Right cardiac atrium (tissue), 5 donors: ENCODE data around the gene C1orf198. TPM values are rescaled to one million over a fixed set of nuclear protein-coding genes. Genes with fewer than 3 reads are reported as not detected.
A peak's percentile ranks its signal among the peaks of the same experiment; 100 is the strongest.
"Not testable (repeated sequence)": the region's sequence is repeated elsewhere in the genome, so short reads cannot be mapped to it uniquely, and the experiment has no call there.

ENCODE experiments used
- ATAC-seq, 2 donors: fragments of 200-7000 bp; cut with Tn5 transposase; one replicate each; pipeline versions ENCODE4 v1.8.0 to v1.9.1; 2020; ENCODE audit warnings: moderate library complexity in 2 of 2, mild to moderate bottlenecking in 1 of 2
- DNase-seq, 3 donors: peaks; one replicate each; pipeline ENCODE4 v3.0.0-alpha.2; 2020
- H3K27ac ChIP-seq: one replicate; pipeline ENCODE4 v1.5.1; 2013; ENCODE audit warnings: mild to moderate bottlenecking, low read length, control low read depth, moderate library complexity
- H3K27me3 ChIP-seq: one replicate; pipeline ENCODE4 v1.6.1; 2013; ENCODE audit not compliant: control insufficient read depth, insufficient read depth
- H3K4me1 ChIP-seq: one replicate; pipeline ENCODE4 v1.6.1; 2013; ENCODE audit warnings: low read length; ENCODE audit not compliant: control insufficient read depth, insufficient read depth
- H3K4me3 ChIP-seq: one replicate; pipeline ENCODE4 v1.5.1; 2013; ENCODE audit warnings: low read length, control low read depth
- H3K9me3 ChIP-seq: one replicate; pipeline ENCODE4 v1.6.1; 2013; ENCODE audit warnings: low read length; ENCODE audit not compliant: control insufficient read depth
- WGBS: extraction: QIAGEN DNeasy Blood & Tissue Kit; methylation state at CpG from one replicate; pipeline ENCODE4 v1.1.7; 2013; 5-methylcytosine and 5-hydroxymethylcytosine counted together
- intact Hi-C, 4 donors: fragments of 100-400 bp; cut with DNase I; formaldehyde crosslinking; loops; one replicate each; pipeline versions ENCODE4 v1.11.0 to v1.14.0; 2022 to 2023
- polyA plus RNA-seq: library from polyadenylated mRNA; stranded (reverse); fragments of 200-250 nt; gene quantifications from one replicate; pipeline ENCODE4 v1.2.3, GENCODE V29; 2013
- total RNA-seq, 4 donors: library from RNA; stranded (reverse); fragmentation: NEBNext Ultra II Directional; extraction: Animal tissue kit (Norgen Biotek cat#: 25700); gene quantifications; one replicate each; pipeline ENCODE4 v1.2.1, GENCODE V29; 2021
- donor health status: healthy with polysubstance abuse.
- donor health status: DM: no; HTN: yes; CAD: no.
- donor health status: DM: no; HTN: no; CAD: no.
- donor health status: DM: no; HTN: yes; CAD: no; lungs with severe emphysema.
- donor health status: DM: yes; HTN: yes; CAD: no.

The C1orf198 gene
- total and polyA plus RNA-seq, 5 donors: 36.1 to 69.9 (median 54.7) TPM

- no peak for ATAC-seq
- 81% methylated on average over 3 of the region's 3 CpGs for WGBS
- H3K27me3 ChIP-seq: no peaks in the 10 kb centered on the region
- intact Hi-C loops: no loop called here
- DNase-seq: no peak
- H3K4me1 ChIP-seq: peaks cover 23% of the 10 kb centered on the region
- H3K9me3 ChIP-seq: peaks cover 2% of the 10 kb centered on the region
- H3K27ac ChIP-seq: peak overlapping the region; percentile 68
- no peak overlapping the region for H3K4me3 ChIP-seq
Measured at GRCh38 chr1:230848235-230848634, 20.1 kb downstream of the C1orf198 start.

GRCh38 chr1:230845184-230845583, 23.1 kb downstream of the C1orf198 start:
- DNase-seq, H3K9me3 ChIP-seq, H3K4me3 ChIP-seq, ATAC-seq, intact Hi-C loops, H3K27me3 ChIP-seq, H3K27ac ChIP-seq: not testable (repeated sequence)
- WGBS: 64% methylated on average over 7 of the region's 7 CpGs
- H3K4me1 ChIP-seq: peaks cover 13% of the 10 kb centered on the region

GRCh38 chr1:230844561-230844960, 23.8 kb downstream of the C1orf198 start:
- no peak for ATAC-seq
- no peak overlapping the region for H3K27ac ChIP-seq
- 96% methylated on average over 4 of the region's 4 CpGs for WGBS

DNA sequence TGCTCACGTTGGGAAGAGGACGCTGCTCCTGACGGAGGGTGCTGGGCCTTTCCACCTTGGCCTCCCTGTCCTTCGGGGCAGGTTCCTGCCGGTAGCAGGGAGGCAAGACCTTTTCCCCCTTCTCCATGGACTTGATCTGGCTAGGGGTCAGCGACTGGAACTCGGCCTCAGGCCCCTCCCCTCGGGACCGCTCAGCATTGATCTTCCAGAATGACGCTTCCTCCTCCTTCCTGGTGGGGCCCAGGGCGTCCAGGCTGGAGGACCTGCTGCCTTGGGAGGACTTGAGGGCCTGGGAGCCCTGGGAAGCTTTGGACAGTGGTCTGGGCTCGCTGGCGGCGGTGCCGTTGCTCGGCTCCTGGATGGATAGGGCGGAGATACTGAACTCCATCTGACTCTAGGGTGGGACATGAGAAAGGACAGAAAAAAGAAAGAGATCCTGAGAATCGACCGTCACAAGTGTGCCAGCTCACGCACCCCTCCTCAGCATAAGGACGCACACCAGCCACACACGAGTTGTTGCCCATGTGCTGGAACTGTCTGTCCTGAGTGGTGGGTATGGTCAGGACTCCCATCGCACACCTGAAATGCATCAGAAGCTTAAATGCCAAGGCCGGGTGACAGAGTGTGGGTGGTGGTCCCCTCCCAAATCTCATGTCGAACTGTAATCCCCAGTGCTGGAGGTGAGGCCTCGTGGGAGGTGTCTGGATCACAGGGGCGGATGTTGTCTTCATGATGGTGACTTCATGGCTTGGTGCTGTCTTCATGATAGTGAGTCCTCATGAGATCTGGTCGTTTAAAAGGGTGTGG, 24.6 kb downstream of the C1orf198 start:
- Histone ChIP-seq H3K27me3 (no peaks in the 10 kb centered on the region), H3K27ac (no peak overlapping the region), H3K4me1 (peaks cover 1% of the 10 kb centered on the region), H3K4me3 (no peak overlapping the region), H3K9me3 (no peaks in the 10 kb centered on the region)
- intact Hi-C loops: no loop called here
- WGBS: 89% methylated on average over 28 of the region's 28 CpGs
- peak in 1 of 2 donors; percentile 13 for ATAC-seq
- no peak for DNase-seq

More at GRCh38 chr1:230844561-230844960, 23.8 kb downstream of the C1orf198 start:
- DNase-seq: no peak
- no peak overlapping the region for H3K4me3 ChIP-seq
- intact Hi-C loops: no loop called here
- no peaks in the 10 kb centered on the region for H3K27me3 ChIP-seq
- no peaks in the 10 kb centered on the region for H3K9me3 ChIP-seq
- peaks cover 7% of the 10 kb centered on the region for H3K4me1 ChIP-seq

GRCh38 chr1:230842801-230843200, 25.5 kb downstream of the C1orf198 start:
- WGBS: 75% methylated on average over 8 of the region's 8 CpGs
- H3K4me3 ChIP-seq: no peak overlapping the region
- H3K4me1 ChIP-seq: no peaks in the 10 kb centered on the region
- no peaks in the 10 kb centered on the region for H3K9me3 ChIP-seq
- intact Hi-C loops: no loop called here
- ATAC-seq: peak; percentile 72 to 75
- H3K27ac ChIP-seq: peak overlapping the region; percentile 23
- H3K27me3 ChIP-seq: no peaks in the 10 kb centered on the region
- DNase-seq: peak; percentile 47 to 82 (median 77)

GRCh38 chr1:230839173-230839572, 29.1 kb downstream of the C1orf198 start:
- H3K27me3 ChIP-seq: no peaks in the 10 kb centered on the region
- no peak for ATAC-seq
- no peak for DNase-seq
- H3K4me3 ChIP-seq: no peak overlapping the region
- intact Hi-C loops: no loop called here
- WGBS: 50% methylated on average over 10 of the region's 10 CpGs
- H3K4me1 ChIP-seq: no peaks in the 10 kb centered on the region
- no peaks in the 10 kb centered on the region for H3K9me3 ChIP-seq
- peak overlapping the region; percentile 15 for H3K27ac ChIP-seq

DNA sequence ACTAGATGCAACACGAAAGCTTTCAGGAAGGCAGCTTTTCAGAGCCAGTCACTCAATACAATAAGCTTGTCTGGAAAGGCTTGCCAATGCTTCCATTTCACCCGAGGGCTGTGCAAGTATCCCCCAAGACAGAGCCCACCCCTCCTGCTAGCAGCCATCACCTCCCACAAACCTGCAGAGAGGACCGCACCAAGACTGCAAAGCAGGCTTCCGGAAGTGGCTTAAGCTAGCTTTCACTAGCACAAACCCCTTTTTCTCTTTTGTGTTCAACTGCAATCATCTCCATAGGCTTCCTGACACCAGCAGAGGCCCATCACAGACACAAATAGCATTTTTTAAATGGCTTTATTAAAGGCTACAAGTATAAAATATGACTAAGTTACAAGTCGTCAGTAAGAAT, 31.5 kb downstream of the C1orf198 start:
- 86% methylated on average over 5 of the region's 5 CpGs for WGBS
- H3K9me3 ChIP-seq: no peaks in the 10 kb centered on the region

DNA sequence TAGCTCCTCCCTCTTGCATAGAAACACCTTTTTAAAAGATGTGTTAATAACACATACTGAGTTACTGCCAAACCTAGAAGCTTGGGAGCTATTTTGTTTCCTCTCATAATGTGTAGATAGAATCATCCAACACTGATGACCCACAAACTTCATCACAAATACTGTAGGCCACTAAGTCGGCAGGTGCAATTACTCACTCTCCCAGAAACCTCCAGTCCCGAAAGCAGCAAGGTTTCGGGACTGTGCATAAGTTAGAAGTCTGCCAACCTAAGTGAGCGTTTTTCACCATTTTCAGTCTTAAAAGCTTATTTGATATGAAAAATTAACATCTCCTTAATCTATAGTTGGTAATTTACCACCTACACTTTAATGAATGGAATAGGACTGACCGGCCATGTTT, 32.0 kb downstream of the C1orf198 start:
- H3K9me3 ChIP-seq: no peaks in the 10 kb centered on the region
- WGBS: 93% methylated on average over 5 of the region's 5 CpGs
- ATAC-seq: no peak
- H3K4me1 ChIP-seq: no peaks in the 10 kb centered on the region
- intact Hi-C loops: no loop called here
- no peak overlapping the region for H3K4me3 ChIP-seq
- DNase-seq: no peak
- H3K27me3 ChIP-seq: no peaks in the 10 kb centered on the region
- no peak overlapping the region for H3K27ac ChIP-seq

More for the DNA sequence above, 31.5 kb downstream of the C1orf198 start:
- Histone ChIP-seq H3K4me3 (no peak overlapping the region), H3K27ac (no peak overlapping the region), H3K27me3 (no peaks in the 10 kb centered on the region), H3K4me1 (no peaks in the 10 kb centered on the region)
- DNase-seq (no peak), ATAC-seq (no peak)
- intact Hi-C loops: no loop called here

DNA sequence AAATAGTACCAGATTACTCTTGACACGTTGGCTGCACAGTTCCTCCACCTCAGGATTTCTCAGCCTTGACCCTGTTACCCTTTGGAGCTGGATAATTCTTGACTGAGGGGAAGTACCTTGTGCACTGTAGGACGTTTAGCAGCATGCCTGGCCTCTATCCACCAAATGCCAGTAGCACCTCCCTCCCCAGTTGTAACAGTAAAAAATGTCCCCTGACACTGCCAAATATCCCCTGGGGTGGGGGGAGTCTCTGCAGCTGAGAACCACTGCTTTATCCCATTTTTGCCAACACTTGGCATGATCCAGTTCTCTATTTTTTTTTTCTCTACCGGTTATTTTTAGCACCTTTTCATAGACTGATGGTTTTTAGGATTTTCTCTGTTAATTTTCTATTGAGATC, 34.0 kb downstream of the C1orf198 start:
- Histone ChIP-seq H3K9me3 (no peaks in the 10 kb centered on the region), H3K4me1 (no peaks in the 10 kb centered on the region), H3K4me3 (no peak overlapping the region), H3K27me3 (no peaks in the 10 kb centered on the region), H3K27ac (no peak overlapping the region)
- DNase-seq: no peak
- ATAC-seq: no peak
- intact Hi-C loops: no loop called here
- WGBS: 31% methylated on average over 3 of the region's 3 CpGs

- intact Hi-C loops: no loop called here
- no peak for ATAC-seq
- H3K27me3 ChIP-seq: no peaks in the 10 kb centered on the region
- 98% methylated on average over 3 of the region's 3 CpGs for WGBS
- no peak overlapping the region for H3K27ac ChIP-seq
- H3K4me1 ChIP-seq: no peaks in the 10 kb centered on the region
- no peaks in the 10 kb centered on the region for H3K9me3 ChIP-seq
- no peak for DNase-seq
- no peak overlapping the region for H3K4me3 ChIP-seq
Measured at GRCh38 chr1:230833511-230833910, 34.8 kb downstream of the C1orf198 start.

DNA sequence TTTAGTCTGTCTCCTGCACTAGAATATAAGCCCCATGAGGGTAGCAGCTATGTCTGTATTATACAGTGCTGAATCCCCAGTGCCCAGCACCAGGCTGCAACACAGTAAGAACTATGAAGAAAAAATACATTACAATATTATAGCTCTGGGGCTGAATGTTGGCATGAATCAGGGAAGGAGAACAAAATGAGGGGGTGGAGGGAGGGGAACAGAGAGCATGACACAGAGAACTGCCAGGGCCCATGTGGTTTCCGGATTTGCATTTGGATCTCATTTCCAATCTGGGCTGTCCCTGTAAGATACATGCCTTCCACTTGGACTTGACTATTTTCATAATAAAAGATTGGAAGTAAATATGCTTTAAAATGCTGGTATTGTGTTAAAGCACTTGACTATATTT, 35.8 kb downstream of the C1orf198 start:
- Histone ChIP-seq H3K27me3 (no peaks in the 10 kb centered on the region), H3K4me1 (peaks cover 3% of the 10 kb centered on the region), H3K27ac (no peak overlapping the region), H3K4me3 (no peak overlapping the region), H3K9me3 (no peaks in the 10 kb centered on the region)
- intact Hi-C loops: no loop called here
- ATAC-seq: no peak
- 43% methylated on average over 1 of the region's 1 CpG for WGBS
- no peak for DNase-seq
